ENCODE results near the gene LHX3.

The LHX3 gene

GRCh38 chr9:136172412-136173079 lies 32.4 kb downstream of the LHX3 start:
- DNase-seq, result no peak

DNA sequence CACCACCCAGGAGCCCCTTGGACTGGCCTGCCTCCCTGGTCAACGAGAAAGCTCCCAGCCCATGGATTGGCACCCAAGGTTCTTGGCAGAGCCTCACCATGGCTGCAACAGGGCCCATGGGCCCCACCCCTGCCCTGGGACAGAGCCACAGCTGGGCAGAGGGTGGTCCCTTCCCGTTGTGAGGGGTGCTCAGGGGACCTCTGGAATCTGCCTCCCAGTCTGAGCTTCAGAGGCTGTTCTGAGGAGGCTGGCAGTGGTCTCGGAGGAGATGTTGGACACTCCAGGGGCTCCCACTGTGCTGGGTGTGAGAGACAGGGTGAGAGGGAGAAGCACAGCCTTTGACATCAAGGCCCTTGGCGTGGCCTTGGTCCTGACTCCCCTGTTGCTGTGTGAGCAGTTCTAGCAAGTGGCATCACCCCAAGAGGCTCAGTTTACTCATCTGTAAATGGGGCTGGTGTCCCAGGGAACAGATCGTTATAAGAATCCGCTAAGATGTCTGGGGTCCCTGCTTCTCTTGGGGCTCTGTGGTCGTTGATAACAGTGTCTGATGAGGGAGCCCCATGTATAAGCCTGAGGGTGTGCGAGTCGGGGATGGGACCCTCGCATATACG lies 33.0 kb downstream of the LHX3 start:
- DNase-seq, result no peak

DNA sequence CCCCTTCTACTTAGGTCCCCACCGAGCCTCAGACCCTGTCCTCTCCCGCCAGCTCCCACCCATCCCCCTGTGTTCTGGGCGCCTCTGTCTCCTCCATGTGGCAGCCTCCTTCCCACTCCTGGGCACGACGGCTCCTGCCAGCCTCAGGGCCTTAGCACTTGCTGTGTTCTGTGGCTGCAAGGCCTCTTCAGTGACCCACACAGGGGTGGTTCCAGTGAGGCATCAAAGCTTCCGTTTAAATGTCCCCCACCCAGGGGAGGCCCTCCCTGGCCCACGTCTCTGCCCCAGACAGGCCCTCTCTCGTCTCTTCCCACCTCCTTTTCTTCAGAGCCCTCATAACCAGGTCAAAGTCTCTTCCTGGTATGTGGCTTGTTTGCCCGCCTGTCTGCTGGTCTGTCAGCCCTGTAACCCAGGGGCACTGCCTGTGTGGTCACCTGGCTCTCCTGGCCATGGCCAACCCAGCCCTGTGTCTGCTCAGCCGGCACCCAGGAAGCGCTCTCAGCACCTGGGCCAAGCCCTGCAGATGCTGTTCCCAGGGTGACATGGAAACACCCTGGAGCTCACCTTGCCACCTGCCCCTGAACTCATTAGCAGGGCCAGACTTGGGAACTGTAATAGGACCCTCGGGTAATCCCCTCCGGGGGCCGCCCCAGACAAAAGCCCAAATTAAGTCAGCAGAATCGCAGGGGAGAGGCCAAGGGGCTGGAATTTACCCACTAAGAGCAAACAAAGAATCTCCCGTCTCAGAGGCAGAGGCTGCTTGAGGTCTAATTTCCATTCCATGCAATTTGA lies 33.7 kb downstream of the LHX3 start:
- peak; percentile 82 to 90 for DNase-seq

GRCh38 chr9:136170006-136170901 lies 34.7 kb downstream of the LHX3 start:
- DNase-seq, result peak in 1 of 2 experiments; percentile 33

- no peak for DNase-seq
These were observed 35.4 kb downstream of the LHX3 start for GRCh38 chr9:136169495-136169894.

- no peak for DNase-seq
These were observed 41.6 kb downstream of the LHX3 start for GRCh38 chr9:136163248-136163850.

- DNase-seq, result no peak
These were observed 43.8 kb downstream of the LHX3 start for GRCh38 chr9:136160995-136161610.

GRCh38 chr9:136160381-136160841 lies 44.5 kb downstream of the LHX3 start:
- DNase-seq, result peak; percentile 44 to 88

- DNase-seq, result no peak
These were observed 45.1 kb downstream of the LHX3 start for GRCh38 chr9:136159851-136160250.

DNA sequence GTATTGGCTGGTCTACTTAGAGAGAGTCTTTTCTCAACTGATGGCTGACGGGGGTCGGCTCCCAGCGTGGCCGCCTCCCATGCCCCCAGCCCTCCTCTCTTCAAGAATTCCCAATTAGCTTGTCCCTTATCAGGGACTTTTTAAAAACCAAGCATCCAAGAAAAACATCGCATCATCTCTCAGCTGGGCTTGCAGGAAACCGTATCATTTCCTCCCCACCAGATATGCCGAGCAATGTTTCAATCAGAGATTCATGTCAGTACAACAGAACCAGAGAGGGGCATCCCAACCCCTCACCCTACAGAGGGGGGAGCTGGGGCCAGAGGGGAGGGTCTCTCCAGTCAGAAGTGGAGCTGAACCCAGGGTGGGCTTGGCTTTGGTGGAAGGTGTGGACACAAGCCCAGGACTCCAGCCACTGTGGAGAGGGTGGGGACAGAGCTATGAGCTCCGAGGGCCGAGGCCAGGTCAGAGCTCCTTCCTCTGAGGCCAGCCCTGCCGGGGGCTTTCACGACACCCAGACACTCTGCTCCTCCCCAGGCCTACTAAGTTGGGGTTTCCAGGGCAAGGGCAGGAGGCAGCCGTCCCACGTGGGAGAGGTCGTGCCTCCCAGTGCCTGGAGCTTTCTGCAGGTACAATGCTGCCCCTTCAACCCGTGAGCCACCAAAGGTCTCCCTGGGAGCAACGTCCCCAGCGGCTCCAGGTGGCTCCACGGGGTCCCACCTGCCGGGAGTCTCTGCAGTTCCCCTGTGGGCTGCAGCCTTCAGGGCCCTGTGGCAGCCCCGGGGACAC lies 47.3 kb downstream of the LHX3 start:
- DNase-seq, result no peak

DNA sequence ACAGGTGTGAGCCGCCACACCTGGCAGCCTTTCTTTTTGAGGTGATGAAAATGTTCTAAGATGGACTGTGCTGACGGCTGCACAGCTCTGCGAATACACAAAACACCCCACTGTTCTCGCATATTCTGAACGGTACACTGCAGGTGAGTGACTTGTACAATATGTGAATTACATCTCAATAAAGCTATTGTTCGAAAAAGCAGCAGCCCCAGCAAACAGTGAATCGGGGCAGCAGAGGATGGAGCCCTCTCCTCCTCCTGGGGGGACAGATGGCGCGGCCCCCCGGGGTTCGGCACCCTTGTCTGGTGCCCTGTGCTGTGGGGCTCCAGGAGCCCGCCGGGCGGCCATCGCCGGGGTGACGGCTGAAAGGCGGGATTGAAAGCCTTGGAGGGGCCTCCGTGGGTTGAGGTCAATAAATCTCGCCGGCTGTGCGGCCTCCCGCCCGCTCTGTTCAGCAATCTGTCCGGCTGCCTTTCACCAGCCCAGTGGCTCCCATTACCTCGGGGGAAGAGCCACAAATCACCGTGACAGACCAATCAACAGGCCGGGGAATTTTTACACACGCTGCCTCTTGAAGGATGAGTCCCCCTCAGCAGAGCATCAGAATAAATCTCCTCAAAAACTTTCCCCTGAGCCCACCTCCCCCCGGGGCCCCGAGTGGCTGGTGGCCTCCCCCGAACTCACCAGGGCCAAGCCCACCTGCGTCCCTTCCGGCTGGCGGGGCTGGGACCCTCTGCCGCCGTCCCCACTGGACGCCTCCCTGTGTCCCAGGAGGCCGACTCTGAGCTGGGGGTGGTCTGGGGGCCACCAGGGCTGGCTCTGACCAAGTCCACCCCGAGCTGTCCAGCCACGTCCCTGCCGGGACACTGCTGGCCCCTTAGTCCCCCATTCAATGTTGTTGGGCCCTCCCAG lies 48.5 kb downstream of the LHX3 start:
- DNase-seq, result no peak

DNA sequence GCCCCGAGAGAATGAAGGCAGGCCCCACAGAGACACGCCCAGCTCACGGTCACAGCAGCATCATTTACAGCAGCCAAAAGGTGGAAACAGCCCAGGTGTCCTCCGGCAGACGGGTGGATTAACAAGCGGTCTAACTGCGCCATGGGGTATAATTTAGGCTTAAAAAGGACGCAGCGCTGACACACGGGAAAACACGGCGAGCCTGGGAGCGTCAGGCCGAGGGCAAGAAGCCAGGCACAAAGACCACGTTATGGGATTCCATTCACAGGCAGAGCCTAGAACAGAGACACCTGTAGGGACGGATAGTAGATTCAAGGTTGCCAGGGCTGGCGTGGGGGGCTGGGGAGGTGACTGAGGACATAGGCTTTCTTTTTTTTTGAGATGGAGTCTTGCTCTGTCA lies 49.4 kb downstream of the LHX3 start:
- no peak for DNase-seq

- DNase-seq, result no peak
These were observed 50.0 kb downstream of the LHX3 start for GRCh38 chr9:136154943-136155342.

GRCh38 chr9:136153381-136154065 lies 51.4 kb downstream of the LHX3 start:
- DNase-seq, result no peak

GRCh38 chr9:136152931-136153330 lies 52.0 kb downstream of the LHX3 start:
- DNase-seq, result no peak

DNA sequence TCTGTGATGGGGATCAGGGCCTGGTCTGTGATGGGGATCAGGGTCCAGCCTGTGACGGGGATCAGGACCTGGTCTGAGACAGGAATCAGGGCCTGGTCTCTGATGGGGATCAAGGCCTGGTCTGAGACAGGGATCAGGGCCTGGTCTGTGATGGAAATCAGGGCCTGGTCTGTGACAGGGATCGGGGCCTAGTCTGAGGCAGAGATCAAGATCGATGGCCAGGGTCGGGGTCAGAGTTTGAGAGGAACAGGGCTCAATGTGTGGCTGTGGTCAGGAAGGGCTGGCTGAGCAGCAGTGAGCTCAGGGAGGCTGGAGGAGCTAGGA lies 52.4 kb downstream of the LHX3 start:
- DNase-seq, result no peak

DNA sequence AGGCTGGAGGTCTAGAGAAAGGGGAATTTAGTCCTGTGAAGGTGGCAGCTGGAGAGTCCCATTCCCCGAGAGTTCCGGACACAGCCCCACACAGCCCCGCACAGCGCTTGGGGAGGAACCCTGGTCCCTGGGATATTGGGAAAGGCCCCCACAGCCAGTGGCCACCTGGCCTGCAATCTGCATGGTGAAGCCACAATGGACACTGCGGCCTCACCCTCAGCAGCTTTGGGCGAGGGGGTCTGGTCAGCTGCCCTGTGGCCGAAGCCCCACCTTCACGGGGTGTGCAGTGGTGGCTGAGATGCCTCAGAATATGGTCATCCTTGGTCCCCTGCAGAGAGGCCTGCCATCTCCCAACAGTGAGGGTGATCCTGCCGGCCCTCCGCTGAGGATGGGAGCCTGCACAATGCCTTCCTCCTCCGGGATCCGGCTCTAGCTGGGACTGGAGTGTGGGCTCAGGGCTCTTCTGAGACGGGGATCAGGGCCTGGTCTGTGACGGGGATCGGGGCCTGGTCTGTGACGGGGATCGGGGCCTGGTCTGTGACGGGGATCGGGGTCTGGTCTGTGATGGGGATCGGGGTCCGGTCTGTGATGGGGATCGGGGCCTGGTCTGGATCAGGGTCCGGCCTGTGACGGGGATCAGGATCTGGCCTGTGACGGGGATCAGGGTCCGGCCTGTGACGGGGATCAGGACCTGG lies 52.9 kb downstream of the LHX3 start:
- DNase-seq, result no peak

DNA sequence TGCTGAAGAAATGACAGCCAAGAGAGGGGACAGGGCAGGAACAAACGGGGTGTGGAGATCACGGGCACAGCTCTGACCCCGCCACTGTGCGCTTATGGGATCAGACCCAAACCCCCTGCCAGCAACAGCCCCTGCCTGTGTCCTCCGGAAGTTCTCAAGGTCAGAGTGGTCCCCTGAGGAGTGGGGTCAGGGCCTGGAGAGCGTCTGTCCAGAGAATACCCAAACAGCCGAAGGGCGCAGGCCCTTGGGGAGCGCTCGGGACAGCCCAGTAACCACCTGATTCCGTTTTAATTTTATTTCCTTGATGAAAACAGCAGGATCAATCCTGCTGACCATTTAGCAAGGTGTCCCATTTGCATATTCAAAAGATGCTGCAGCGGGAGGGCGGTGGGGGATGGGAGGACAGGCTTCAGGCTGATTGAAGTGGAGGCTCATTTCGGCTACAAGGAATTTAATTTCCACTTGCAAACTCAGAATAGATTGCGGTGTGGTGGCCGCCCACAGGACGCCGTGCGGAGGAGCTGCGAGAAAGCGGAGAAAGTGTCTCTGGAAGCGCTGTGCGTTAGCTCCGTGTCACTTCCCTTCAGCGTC lies 53.6 kb downstream of the LHX3 start:
- peak; percentile 28 to 81 for DNase-seq

All from NCI-H526 (cell line).